Naive B cell (primary cell): ENCODE measurements around the gene UBXN7. TPM values are rescaled to one million over a fixed set of nuclear protein-coding genes. Genes with fewer than 3 reads are reported as not detected.

Experiments
- ATAC-seq, 2 donors: fragments of 150-1000 bp; cut with Tn5 transposase; 2 replicates each; pipeline ENCODE4 v1.10.0; 2021; ENCODE audit warnings: low read depth in 2 of 2, mild to moderate bottlenecking in 2 of 2, moderate library complexity in 2 of 2
- DNase-seq: peaks from one replicate; pipeline ENCODE4 v3.0.0; 2022
- H3K27ac Mint-ChIP-seq, 6 donors: one replicate each; pipeline ENCODE4 v1.8.0; 2020 to 2022; ENCODE audit warnings: mild to moderate bottlenecking in 6 of 6, mixed read lengths in 6 of 6, moderate library complexity in 5 of 6, inconsistent platforms in 2 of 6
- H3K27me3 Mint-ChIP-seq, 3 donors: one replicate each; pipeline ENCODE4 v1.8.0; 2021 to 2022; ENCODE audit warnings: mixed read lengths in 3 of 3, mild to moderate bottlenecking in 1 of 3
- H3K36me3 Mint-ChIP-seq, 2 donors: one replicate each; pipeline ENCODE4 v1.8.0; 2020 to 2022; ENCODE audit warnings: mixed read lengths in 2 of 2, inconsistent platforms in 1 of 2, mild to moderate bottlenecking in 1 of 2
- H3K4me1 Mint-ChIP-seq, 3 donors: one replicate each; pipeline ENCODE4 v1.8.0; 2020 to 2022; ENCODE audit warnings: mixed read lengths in 3 of 3, inconsistent platforms in 1 of 3, mild to moderate bottlenecking in 1 of 3, moderate library complexity in 1 of 3
- H3K4me3 Mint-ChIP-seq, 8 donors: one replicate each; pipeline ENCODE4 v1.8.0; 2020 to 2022; ENCODE audit warnings: mild to moderate bottlenecking in 8 of 8, mixed read lengths in 8 of 8, moderate library complexity in 8 of 8, inconsistent platforms in 2 of 8
- H3K9me3 Mint-ChIP-seq, 7 donors: one replicate each; pipeline ENCODE4 v1.8.0; 2020 to 2022; ENCODE audit warnings: mixed read lengths in 7 of 7, mild to moderate bottlenecking in 5 of 7, inconsistent platforms in 2 of 7, moderate library complexity in 1 of 7
- polyA plus RNA-seq, 6 donors: library from polyadenylated mRNA; unstranded; fragments of 300-500 nt; fragmentation: Illumina TruSeq; gene quantifications; one replicate each; pipeline ENCODE4 v1.2.3, GENCODE V29; 2021; ENCODE audit warnings: low read depth in 6 of 6

The UBXN7 gene
- polyA plus RNA-seq, 6 donors from 2014 or later = 11.4 to 39.4 (median 32.7) TPM

GRCh38 chr3:196340466-196340865 lies 91.8 kb downstream of the UBXN7 start:
- ATAC-seq = no peak
- Mint-ChIP-seq H3K27me3 (no peaks in the 10 kb centered on the region), H3K27ac (no peak overlapping the region), H3K9me3 (peaks cover 0 to 3% (median 0%) of the 10 kb centered on the region in 7 donors), H3K4me3 (no peak overlapping the region), H3K4me1 (peaks cover 12 to 17% (median 16%) of the 10 kb centered on the region in 3 donors), H3K36me3 (peaks cover 0 to under 1% of the 10 kb centered on the region in 2 donors)
- DNase-seq = no peak

- DNase-seq = no peak
- no peak overlapping the region for H3K4me3 Mint-ChIP-seq
- no peaks in the 10 kb centered on the region for H3K36me3 Mint-ChIP-seq
- peaks cover 4 to 9% (median 8%) of the 10 kb centered on the region in 3 donors for H3K4me1 Mint-ChIP-seq
- no peak for ATAC-seq
- H3K27ac Mint-ChIP-seq = no peak overlapping the region
- no peaks in the 10 kb centered on the region for H3K27me3 Mint-ChIP-seq
- peaks cover 0 to 3% (median 0%) of the 10 kb centered on the region in 7 donors for H3K9me3 Mint-ChIP-seq
These were observed 92.6 kb downstream of the UBXN7 start for GRCh38 chr3:196339493-196340254.

DNA sequence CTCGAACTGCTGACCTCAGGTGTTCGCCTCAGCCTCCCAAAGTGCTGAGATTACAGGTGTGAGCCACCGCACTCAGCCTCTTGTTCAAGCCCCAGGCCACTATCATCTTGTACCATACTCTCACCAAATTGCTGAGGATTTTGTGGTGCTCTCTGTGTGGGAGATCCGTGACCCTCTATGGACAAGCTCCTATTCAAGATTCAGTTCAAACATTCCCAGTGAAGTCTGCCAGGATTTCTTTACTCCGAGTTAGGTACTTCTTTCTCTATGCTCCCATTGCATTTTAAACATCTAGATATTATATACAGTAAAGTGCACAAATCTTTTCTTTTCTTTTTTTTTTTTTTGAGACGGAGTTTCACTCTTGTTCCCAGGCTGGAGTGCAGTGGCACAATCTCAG lies 93.2 kb downstream of the UBXN7 start:
- Mint-ChIP-seq H3K9me3 (peaks cover 0 to 3% (median 0%) of the 10 kb centered on the region in 7 donors), H3K27me3 (no peaks in the 10 kb centered on the region), H3K36me3 (no peaks in the 10 kb centered on the region), H3K4me1 (peaks cover 0 to 4% (median 4%) of the 10 kb centered on the region in 3 donors), H3K4me3 (no peak overlapping the region), H3K27ac (no peak overlapping the region)
- DNase-seq = no peak
- ATAC-seq = no peak

- DNase-seq = no peak
- H3K4me3 Mint-ChIP-seq = no peak overlapping the region
- ATAC-seq = no peak
- H3K4me1 Mint-ChIP-seq = no peaks in the 10 kb centered on the region
- H3K36me3 Mint-ChIP-seq = no peaks in the 10 kb centered on the region
- H3K9me3 Mint-ChIP-seq = peaks cover 0 to 3% (median 0%) of the 10 kb centered on the region in 7 donors
- no peaks in the 10 kb centered on the region for H3K27me3 Mint-ChIP-seq
- no peak overlapping the region for H3K27ac Mint-ChIP-seq
These were observed 95.7 kb downstream of the UBXN7 start for GRCh38 chr3:196336319-196337145.

- Mint-ChIP-seq H3K4me1 (no peaks in the 10 kb centered on the region), H3K27me3 (no peaks in the 10 kb centered on the region), H3K4me3 (no peak overlapping the region)
These were observed 96.7 kb downstream of the UBXN7 start for GRCh38 chr3:196335503-196335948.

DNA sequence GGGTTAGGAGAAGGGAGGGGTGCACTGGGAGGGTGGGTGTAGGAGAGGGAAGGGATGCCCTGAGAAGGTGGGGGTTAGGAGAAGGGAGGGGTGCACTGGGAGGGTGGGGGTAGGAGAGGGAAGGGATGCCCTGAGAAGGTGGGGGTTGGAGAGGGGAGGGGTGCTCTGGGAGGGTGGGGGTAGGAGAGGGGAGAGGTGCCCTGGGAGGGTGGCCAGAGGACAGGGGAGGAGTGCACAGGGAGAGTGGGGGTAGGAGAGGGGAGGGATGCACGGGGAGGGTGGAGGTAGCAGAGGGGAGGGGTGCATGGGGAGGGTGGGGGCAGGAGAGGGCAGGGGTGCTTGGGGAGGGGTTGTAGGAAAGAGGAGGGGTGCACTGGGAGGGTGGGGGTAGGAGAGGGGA lies 97.2 kb downstream of the UBXN7 start:
- Mint-ChIP-seq H3K36me3 (no peaks in the 10 kb centered on the region), H3K27me3 (no peaks in the 10 kb centered on the region), H3K4me1 (no peaks in the 10 kb centered on the region), H3K4me3 (no peak overlapping the region), H3K9me3 (peaks cover 0 to 3% (median 0%) of the 10 kb centered on the region in 7 donors), H3K27ac (no peak overlapping the region)
- ATAC-seq = no peak
- DNase-seq = no peak

More at GRCh38 chr3:196335503-196335948, 96.7 kb downstream of the UBXN7 start:
- no peak overlapping the region for H3K27ac Mint-ChIP-seq
- peaks cover 0 to 3% (median 0%) of the 10 kb centered on the region in 7 donors for H3K9me3 Mint-ChIP-seq
- DNase-seq (no peak), ATAC-seq (no peak)
- no peaks in the 10 kb centered on the region for H3K36me3 Mint-ChIP-seq

GRCh38 chr3:196332168-196332567 lies 100.1 kb downstream of the UBXN7 start:
- ATAC-seq = no peak
- Mint-ChIP-seq H3K4me1 (no peaks in the 10 kb centered on the region), H3K9me3 (no peaks in the 10 kb centered on the region), H3K27ac (no peak overlapping the region), H3K36me3 (no peaks in the 10 kb centered on the region), H3K27me3 (no peaks in the 10 kb centered on the region), H3K4me3 (no peak overlapping the region)
- DNase-seq = no peak

DNA sequence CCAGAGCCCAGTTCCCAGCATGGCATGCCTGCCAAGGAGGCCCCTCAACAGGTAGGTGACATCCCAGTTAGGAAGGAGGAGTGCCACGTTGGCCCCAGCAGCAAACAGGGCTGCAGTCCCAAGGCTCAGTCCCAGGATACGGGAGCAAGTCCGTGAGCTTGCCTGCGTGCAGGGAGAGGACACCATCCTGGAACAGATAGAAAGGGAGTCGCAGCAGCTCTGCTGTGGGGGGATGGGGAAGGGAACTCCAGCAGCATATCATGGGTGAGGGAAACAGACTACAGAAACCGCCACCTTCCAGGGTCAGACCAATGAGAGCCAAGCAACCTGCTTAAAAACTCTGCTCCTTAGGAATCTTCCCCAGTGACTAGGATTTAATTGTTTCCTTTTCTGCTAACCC lies 104.8 kb downstream of the UBXN7 start:
- no peaks in the 10 kb centered on the region for H3K27me3 Mint-ChIP-seq
- ATAC-seq = no peak
- H3K27ac Mint-ChIP-seq = no peak overlapping the region
- no peak for DNase-seq
- no peaks in the 10 kb centered on the region for H3K36me3 Mint-ChIP-seq
- no peak overlapping the region for H3K4me3 Mint-ChIP-seq
- H3K4me1 Mint-ChIP-seq = no peaks in the 10 kb centered on the region
- no peaks in the 10 kb centered on the region for H3K9me3 Mint-ChIP-seq

GRCh38 chr3:196326936-196327335 lies 105.3 kb downstream of the UBXN7 start:
- no peak overlapping the region for H3K27ac Mint-ChIP-seq

DNA sequence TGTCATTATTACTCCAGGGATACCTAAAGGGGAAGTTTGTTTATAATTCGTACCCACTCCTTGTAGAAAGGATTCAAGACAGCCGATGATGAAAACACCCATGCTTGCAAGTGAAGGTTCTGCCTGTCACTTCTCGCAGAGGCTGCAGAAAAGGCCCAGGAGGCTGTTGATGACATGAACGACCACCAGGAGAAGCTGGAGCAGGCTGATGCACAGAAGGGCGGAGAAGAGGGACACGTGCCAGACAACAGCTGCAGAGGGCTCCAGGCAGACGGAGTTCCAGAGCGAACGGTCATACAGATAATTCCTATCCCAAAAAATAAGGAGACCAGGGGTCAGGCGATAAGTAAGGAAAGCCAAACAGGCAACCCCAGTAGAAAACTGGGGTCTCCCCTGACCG lies 108.5 kb downstream of the UBXN7 start:
- Mint-ChIP-seq H3K4me3 (no peak overlapping the region), H3K36me3 (no peaks in the 10 kb centered on the region), H3K27me3 (no peaks in the 10 kb centered on the region), H3K27ac (no peak overlapping the region), H3K9me3 (no peaks in the 10 kb centered on the region), H3K4me1 (peaks cover 0 to 6% (median 0%) of the 10 kb centered on the region in 3 donors)
- no peak for DNase-seq
- no peak for ATAC-seq

More at GRCh38 chr3:196326936-196327335, 105.3 kb downstream of the UBXN7 start:
- no peaks in the 10 kb centered on the region for H3K27me3 Mint-ChIP-seq
- ATAC-seq = no peak
- no peaks in the 10 kb centered on the region for H3K36me3 Mint-ChIP-seq
- H3K9me3 Mint-ChIP-seq = no peaks in the 10 kb centered on the region
- no peak for DNase-seq
- H3K4me3 Mint-ChIP-seq = peak overlapping the region in 1 of 8 donors; percentile 48
- H3K4me1 Mint-ChIP-seq = no peaks in the 10 kb centered on the region

DNA sequence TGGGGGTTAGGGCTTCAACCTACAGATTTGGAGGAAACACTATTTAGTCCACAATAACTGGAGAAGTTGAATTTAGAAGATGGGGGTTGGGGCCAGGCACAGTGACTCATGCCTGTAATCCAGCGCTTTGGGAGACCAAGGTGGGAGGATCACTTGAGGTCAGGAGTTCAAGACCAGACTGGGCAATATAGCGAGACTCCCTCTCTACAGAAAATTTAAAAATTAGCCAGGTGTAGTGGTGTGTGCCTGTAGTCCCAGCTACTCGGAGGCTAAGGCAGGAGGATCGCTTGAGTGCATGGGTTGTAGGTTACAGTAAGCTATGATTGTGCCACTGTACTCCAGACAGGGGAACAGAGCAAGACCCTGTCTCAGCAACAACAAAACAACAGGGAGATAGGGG lies 109.2 kb downstream of the UBXN7 start:
- Mint-ChIP-seq H3K27me3 (no peaks in the 10 kb centered on the region), H3K4me3 (no peak overlapping the region), H3K9me3 (no peaks in the 10 kb centered on the region), H3K4me1 (peaks cover 0 to 7% (median 1%) of the 10 kb centered on the region in 3 donors), H3K36me3 (no peaks in the 10 kb centered on the region), H3K27ac (peak overlapping the region in 1 of 6 donors; percentile 28)
- DNase-seq (no peak), ATAC-seq (no peak)

DNA sequence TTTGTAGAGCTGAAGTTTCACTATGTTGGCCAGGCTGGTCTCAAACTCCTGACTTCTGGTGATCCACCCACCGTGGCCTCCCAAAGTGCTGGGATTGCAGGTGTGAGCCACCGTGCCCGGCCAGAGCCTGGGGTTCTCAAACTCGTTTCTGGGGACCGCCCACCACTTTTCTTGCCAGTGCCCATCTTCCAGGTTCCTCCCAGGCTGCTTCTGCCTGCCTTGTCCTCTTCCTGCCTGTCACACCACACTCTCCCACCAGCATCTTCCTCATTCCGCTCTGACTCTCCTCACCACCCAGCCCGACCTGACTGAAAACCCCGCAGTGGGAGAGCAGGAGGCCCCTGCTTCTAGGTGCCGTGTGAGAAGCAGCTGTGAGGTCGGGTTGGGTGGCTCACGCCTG lies 111.1 kb downstream of the UBXN7 start:
- Mint-ChIP-seq H3K27me3 (no peaks in the 10 kb centered on the region), H3K9me3 (no peaks in the 10 kb centered on the region), H3K4me3 (peak overlapping the region in 1 of 8 donors; percentile 44), H3K36me3 (no peaks in the 10 kb centered on the region), H3K4me1 (peaks cover 0 to 13% (median 7%) of the 10 kb centered on the region in 3 donors), H3K27ac (no peak overlapping the region)
- ATAC-seq = no peak
- DNase-seq = no peak

- DNase-seq = no peak
- peak overlapping the region in 2 of 6 donors; percentile 24 to 26 for H3K27ac Mint-ChIP-seq
- no peak for ATAC-seq
- no peaks in the 10 kb centered on the region for H3K36me3 Mint-ChIP-seq
- no peaks in the 10 kb centered on the region for H3K9me3 Mint-ChIP-seq
- peak overlapping the region in 3 of 8 donors; percentile 15 to 96 (median 67) for H3K4me3 Mint-ChIP-seq
- H3K4me1 Mint-ChIP-seq = peaks cover 0 to 13% (median 7%) of the 10 kb centered on the region in 3 donors
- no peaks in the 10 kb centered on the region for H3K27me3 Mint-ChIP-seq
These were observed 112.1 kb downstream of the UBXN7 start for GRCh38 chr3:196320137-196320536.
